SH-SY5Y (cell line): ENCODE data around the gene SEPSECS.

Experiments used
- GATA2 ChIP-seq: IDR thresholded peaks from 2 replicates; pipeline ENCODE4 v1.6.1; 2011; ENCODE audit warnings: mild to moderate bottlenecking, low read depth, low read length
- GATA3 ChIP-seq: IDR thresholded peaks from 2 replicates; pipeline ENCODE4 v1.6.1; 2011; ENCODE audit warnings: low read depth, mild to moderate bottlenecking, low read length, moderate library complexity

DNA sequence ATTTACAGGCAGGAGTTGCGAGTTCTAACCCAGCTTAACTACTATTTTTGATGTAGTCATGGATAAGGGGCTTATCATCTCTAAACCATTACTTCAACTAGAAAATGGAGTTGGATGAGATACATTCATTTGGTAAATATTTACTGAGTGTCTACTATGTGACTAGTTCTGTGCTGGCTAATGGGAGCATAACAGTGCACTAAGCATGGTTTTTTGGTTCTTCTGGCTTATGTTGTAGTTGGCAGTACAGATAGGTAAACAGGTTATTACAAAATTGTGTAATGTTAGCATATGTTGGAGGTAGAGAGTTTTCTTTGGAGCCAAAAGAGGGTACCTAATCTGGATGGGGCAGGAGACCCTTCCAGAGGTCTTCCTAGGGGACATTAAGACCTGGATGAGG lies 47.7 kb upstream of the SEPSECS start:
- TF ChIP-seq GATA2 (no peak), GATA3 (no peak)
